ENCODE results near the gene MMP7.
"Not testable (repeated sequence)": the region's sequence is repeated elsewhere in the genome, so short reads cannot be mapped to it uniquely, and the experiment has no call there.

MMP7 gene

GRCh38 chr11:102538932-102539331, 8.4 kb upstream of the MMP7 start:
- DNase-seq = no peak

GRCh38 chr11:102534261-102534872, 3.8 kb upstream of the MMP7 start:
- DNase-seq = no peak

- no peak for DNase-seq
Observed at GRCh38 chr11:102528618-102529017, 1.9 kb downstream of the MMP7 start.

- DNase-seq = no peak
Observed at GRCh38 chr11:102527684-102528083, 2.9 kb downstream of the MMP7 start.

GRCh38 chr11:102527041-102527440, 3.5 kb downstream of the MMP7 start:
- DNase-seq = no peak

GRCh38 chr11:102523887-102524286, 6.7 kb downstream of the MMP7 start:
- DNase-seq = no peak

GRCh38 chr11:102523189-102523570, 7.4 kb downstream of the MMP7 start:
- no peak for DNase-seq

GRCh38 chr11:102522312-102523188, 8.0 kb downstream of the MMP7 start:
- DNase-seq = no peak

GRCh38 chr11:102521121-102521520, 9.4 kb downstream of the MMP7 start:
- no peak for DNase-seq

GRCh38 chr11:102520514-102520913, 10.0 kb downstream of the MMP7 start:
- no peak for DNase-seq

- DNase-seq = no peak
Observed at GRCh38 chr11:102518296-102519094, 12.1 kb downstream of the MMP7 start.

- DNase-seq = no peak
Observed at GRCh38 chr11:102517670-102518069, 12.9 kb downstream of the MMP7 start.

- no peak for DNase-seq
Observed at GRCh38 chr11:102516179-102516578, 14.4 kb downstream of the MMP7 start.

GRCh38 chr11:102513869-102514268, 16.7 kb downstream of the MMP7 start:
- no peak for DNase-seq

- DNase-seq = no peak
Observed at GRCh38 chr11:102510439-102511135, 20.0 kb downstream of the MMP7 start.

GRCh38 chr11:102502831-102503230, 27.7 kb downstream of the MMP7 start:
- DNase-seq = not testable (repeated sequence)

GRCh38 chr11:102500829-102501228, 29.7 kb downstream of the MMP7 start:
- no peak for DNase-seq

- DNase-seq = no peak
Observed at GRCh38 chr11:102499931-102500330, 30.6 kb downstream of the MMP7 start.

GRCh38 chr11:102499151-102499550, 31.4 kb downstream of the MMP7 start:
- no peak for DNase-seq

- no peak for DNase-seq
Observed at GRCh38 chr11:102497061-102497460, 33.5 kb downstream of the MMP7 start.

- peak; percentile 38 for DNase-seq
Observed at GRCh38 chr11:102495161-102496042, 35.1 kb downstream of the MMP7 start.

GRCh38 chr11:102494216-102494615, 36.3 kb downstream of the MMP7 start:
- DNase-seq = no peak

All from stimulated activated CD8-positive, alpha-beta memory T cell treated with anti-CD3 and anti-CD28 coated beads, Interleukin-4, amount 100 ng/mL, for 48 hours (primary cell).